Measurements from ENCODE around the gene MAP2K3.

The MAP2K3 gene

GRCh38 chr17:21295036-21295952, 10.8 kb downstream of the MAP2K3 start:
- no peak for DNase-seq (ENCODE audit: low read depth, low spot score)
- H3K9me3 ChIP-seq (ENCODE audit: low read depth, low read length) = no peaks in the 10 kb centered on the region
- H3K27ac ChIP-seq = no peak overlapping the region
- no peak overlapping the region for H3K9ac ChIP-seq (ENCODE audit: insufficient read length)
- no peak for TF ChIP-seq EZH2 (IDR thresholded peaks at IDR 0.05)
- TF ChIP-seq FOXP2 (optimal IDR thresholded peaks at IDR 0.05; ENCODE audit: control extremely low read depth, extremely low read length, insufficient read depth) = no peak
- no peak for TF ChIP-seq POLR2AphosphoS5 (IDR thresholded peaks at IDR 0.05; ENCODE audit: borderline replicate concordance, low read depth, low read length)
- H3K36me3 ChIP-seq (ENCODE audit: insufficient read depth, low read length) = no peaks in the 10 kb centered on the region
- no peak overlapping the region for H3K4me3 ChIP-seq

GRCh38 chr17:21296097-21297025, 11.8 kb downstream of the MAP2K3 start:
- TF ChIP-seq EZH2 (IDR thresholded peaks at IDR 0.05) (no peak), POLR2AphosphoS5 (IDR thresholded peaks at IDR 0.05; ENCODE audit: borderline replicate concordance, low read depth, low read length) (no peak), FOXP2 (optimal IDR thresholded peaks at IDR 0.05; ENCODE audit: control extremely low read depth, extremely low read length, insufficient read depth) (no peak)
- no peaks in the 10 kb centered on the region for H3K9me3 ChIP-seq (ENCODE audit: low read depth, low read length)
- no peak for DNase-seq (ENCODE audit: low read depth, low spot score)
- no peaks in the 10 kb centered on the region for H3K36me3 ChIP-seq (ENCODE audit: insufficient read depth, low read length)
- no peak overlapping the region for H3K9ac ChIP-seq (ENCODE audit: insufficient read length)
- H3K27ac ChIP-seq = no peak overlapping the region
- no peak overlapping the region for H3K4me3 ChIP-seq

- no peak for TF ChIP-seq FOXP2 (optimal IDR thresholded peaks at IDR 0.05; ENCODE audit: control extremely low read depth, extremely low read length, insufficient read depth)
- no peak for TF ChIP-seq EZH2 (IDR thresholded peaks at IDR 0.05)
- no peak for TF ChIP-seq POLR2AphosphoS5 (IDR thresholded peaks at IDR 0.05; ENCODE audit: borderline replicate concordance, low read depth, low read length)
- no peaks in the 10 kb centered on the region for H3K9me3 ChIP-seq (ENCODE audit: low read depth, low read length)
- no peaks in the 10 kb centered on the region for H3K36me3 ChIP-seq (ENCODE audit: insufficient read depth, low read length)
- no peak overlapping the region for H3K4me3 ChIP-seq
- no peak overlapping the region for H3K27ac ChIP-seq
- no peak overlapping the region for H3K9ac ChIP-seq (ENCODE audit: insufficient read length)
- DNase-seq (ENCODE audit: low read depth, low spot score) = no peak
Measured at GRCh38 chr17:21297026-21297520, 12.6 kb downstream of the MAP2K3 start.

GRCh38 chr17:21297597-21297996, 13.1 kb downstream of the MAP2K3 start:
- Histone ChIP-seq H3K36me3 (ENCODE audit: insufficient read depth, low read length) (no peaks in the 10 kb centered on the region), H3K9me3 (ENCODE audit: low read depth, low read length) (no peaks in the 10 kb centered on the region), H3K9ac (ENCODE audit: insufficient read length) (no peak overlapping the region), H3K27ac (no peak overlapping the region), H3K4me3 (no peak overlapping the region)
- TF ChIP-seq EZH2 (IDR thresholded peaks at IDR 0.05) (no peak), FOXP2 (optimal IDR thresholded peaks at IDR 0.05; ENCODE audit: control extremely low read depth, extremely low read length, insufficient read depth) (no peak), POLR2AphosphoS5 (IDR thresholded peaks at IDR 0.05; ENCODE audit: borderline replicate concordance, low read depth, low read length) (no peak)
- DNase-seq (ENCODE audit: low read depth, low spot score) = no peak

- Histone ChIP-seq H3K9ac (ENCODE audit: insufficient read length) (no peak overlapping the region), H3K27ac (no peak overlapping the region), H3K9me3 (ENCODE audit: low read depth, low read length) (no peaks in the 10 kb centered on the region), H3K4me3 (no peak overlapping the region), H3K36me3 (ENCODE audit: insufficient read depth, low read length) (no peaks in the 10 kb centered on the region)
- no peak for TF ChIP-seq EZH2 (IDR thresholded peaks at IDR 0.05)
- DNase-seq (ENCODE audit: low read depth, low spot score) = no peak
Measured at GRCh38 chr17:21298056-21298982, 13.8 kb downstream of the MAP2K3 start.

- Histone ChIP-seq H3K36me3 (ENCODE audit: insufficient read depth, low read length) (no peaks in the 10 kb centered on the region), H3K4me3 (no peak overlapping the region), H3K9ac (ENCODE audit: insufficient read length) (no peak overlapping the region), H3K9me3 (ENCODE audit: low read depth, low read length) (no peaks in the 10 kb centered on the region), H3K27ac (no peak overlapping the region)
- no peak for DNase-seq (ENCODE audit: low read depth, low spot score)
- no peak for TF ChIP-seq FOXP2 (optimal IDR thresholded peaks at IDR 0.05; ENCODE audit: control extremely low read depth, extremely low read length, insufficient read depth)
- TF ChIP-seq POLR2AphosphoS5 (IDR thresholded peaks at IDR 0.05; ENCODE audit: borderline replicate concordance, low read depth, low read length) = no peak
- no peak for TF ChIP-seq EZH2 (IDR thresholded peaks at IDR 0.05)
Measured at GRCh38 chr17:21298983-21299519, 14.5 kb downstream of the MAP2K3 start.

- H3K4me3 ChIP-seq = no peak overlapping the region
- no peak for DNase-seq (ENCODE audit: low read depth, low spot score)
- H3K27ac ChIP-seq = no peak overlapping the region
Measured at GRCh38 chr17:21299981-21300600, 15.6 kb downstream of the MAP2K3 start.

More at GRCh38 chr17:21299981-21300600, 15.6 kb downstream of the MAP2K3 start:
- no peaks in the 10 kb centered on the region for H3K36me3 ChIP-seq (ENCODE audit: insufficient read depth, low read length)
- TF ChIP-seq EZH2 (IDR thresholded peaks at IDR 0.05) (no peak), FOXP2 (optimal IDR thresholded peaks at IDR 0.05; ENCODE audit: control extremely low read depth, extremely low read length, insufficient read depth) (no peak), POLR2AphosphoS5 (IDR thresholded peaks at IDR 0.05; ENCODE audit: borderline replicate concordance, low read depth, low read length) (no peak)
- no peaks in the 10 kb centered on the region for H3K9me3 ChIP-seq (ENCODE audit: low read depth, low read length)
- H3K9ac ChIP-seq (ENCODE audit: insufficient read length) = no peak overlapping the region
